HEK293 (cell line): ENCODE results near the gene FKBP5.

Experiments used
- CTCF ChIA-PET: fragments of 350-600 bp; formaldehyde crosslinking; extraction: SDS; loops from one replicate; lab custom pipeline; 2021; ENCODE audit warnings: antibody characterized with exemption; lab: Yijun Ruan, JAX
- POLR2A ChIA-PET: fragments of 300-600 bp; formaldehyde crosslinking; extraction: SDS; loops from one replicate; lab custom pipeline; 2020; ENCODE audit warnings: antibody characterized with exemption, inconsistent platforms; lab: Yijun Ruan, JAX
- H3K27ac ChIP-seq: fragments of 200-500 bp; sonication (Bioruptor generic); 2 replicates; pipeline ENCODE4 v1.5.1; 2014; ENCODE audit warnings: low read depth, low read length, control low read depth, inconsistent platforms; ENCODE audit errors: extremely low read depth
- H3K36me3 ChIP-seq, 2 experiments: fragments of 200-500 bp in 1 of 2; sonication (Bioruptor generic) in 1 of 2; 1 replicate in 1 of 2; 2 replicates in 1 of 2; pipeline ENCODE4 v1.5.1; 2014 to 2017; ENCODE audit warnings: inconsistent platforms in 2 of 2, low read length in 2 of 2; ENCODE audit not compliant: control insufficient read depth in 2 of 2, insufficient read depth in 1 of 2
- H3K4me1 ChIP-seq: fragments of 200-500 bp; sonication (Bioruptor generic); 2 replicates; pipeline ENCODE4 v1.5.1; 2014; ENCODE audit warnings: mild to moderate bottlenecking, low read length, inconsistent platforms; ENCODE audit not compliant: control insufficient read depth, insufficient read depth
- H3K4me3 ChIP-seq: 2 replicates; pipeline ENCODE4 v1.5.1; 2011; ENCODE audit warnings: low read depth, mild to moderate bottlenecking, control low read depth, low read length, moderate library complexity
- H3K9me3 ChIP-seq: fragments of 200-500 bp; sonication (Bioruptor generic); 2 replicates; pipeline ENCODE4 v1.5.1; 2014; ENCODE audit warnings: low read depth, low read length, inconsistent platforms; ENCODE audit not compliant: control insufficient read depth, insufficient read depth
- BCL11B ChIP-seq: fragments of 450-650 bp; formaldehyde crosslinking; IDR thresholded peaks from 2 replicates; pipeline ENCODE4 v1.5.1; 2016; ENCODE audit warnings: low read depth, missing biosample characterization, missing genetic modification characterization
- MEIS1 ChIP-seq: sonication (generic); formaldehyde crosslinking; IDR thresholded peaks from 2 replicates; pipeline ENCODE4 v1.8.1; 2022; ENCODE audit warnings: missing genetic modification reagents, mild to moderate bottlenecking, borderline replicate concordance
- PATZ1 ChIP-seq: fragments of 450-650 bp; formaldehyde crosslinking; IDR thresholded peaks from 2 replicates; pipeline ENCODE4 v1.5.1; 2016; ENCODE audit warnings: missing biosample characterization, missing genetic modification characterization
- REPIN1 ChIP-seq: fragments of 450-650 bp; formaldehyde crosslinking; IDR thresholded peaks from 2 replicates; pipeline ENCODE4 v1.5.1; 2017; ENCODE audit warnings: missing biosample characterization, missing genetic modification characterization, low read depth
- ZBTB17 ChIP-seq: fragments of 450-650 bp; formaldehyde crosslinking; IDR thresholded peaks from 2 replicates; pipeline ENCODE4 v1.5.1; 2016; ENCODE audit warnings: missing biosample characterization, missing genetic modification characterization
- ZNF19 ChIP-seq: fragments of 450-650 bp; formaldehyde crosslinking; IDR thresholded peaks from 2 replicates; pipeline ENCODE4; 2016; ENCODE audit warnings: missing biosample characterization, missing genetic modification characterization, low read depth
- ZNF354C ChIP-seq: fragments of 450-650 bp; formaldehyde crosslinking; IDR thresholded peaks from 2 replicates; pipeline ENCODE4 v1.5.1; 2016; ENCODE audit warnings: missing biosample characterization, missing genetic modification characterization, low read depth, borderline replicate concordance
- ZNF596 ChIP-seq: fragments of 450-650 bp; IDR thresholded peaks from 2 replicates; pipeline ENCODE4 v1.5.0; 2018; ENCODE audit warnings: missing biosample characterization, mild to moderate bottlenecking, missing genetic modification characterization, moderate library complexity
- ZNF664 ChIP-seq: fragments of 450-650 bp; formaldehyde crosslinking; IDR thresholded peaks from 2 replicates; pipeline ENCODE4 v1.5.1; 2016; ENCODE audit warnings: missing biosample characterization, missing genetic modification characterization
- ZNF692 ChIP-seq: fragments of 450-650 bp; formaldehyde crosslinking; IDR thresholded peaks from 2 replicates; pipeline ENCODE4 v1.5.1; 2016; ENCODE audit warnings: missing biosample characterization, missing genetic modification characterization

FKBP5 gene

GRCh38 chr6:35640017-35640664, 48.6 kb downstream of the FKBP5 start (continued):
- TF ChIP-seq ZNF354C, result no peak
- TF ChIP-seq, all 188 proteins: peak for 0

- Histone ChIP-seq H3K4me3 (no peak overlapping the region), H3K27ac (no peak overlapping the region), H3K9me3 (no peaks in the 10 kb centered on the region), H3K4me1 (no peaks in the 10 kb centered on the region; the same call in 1 of the 2 replicates), H3K36me3 (peaks cover 28 to 30% of the 10 kb centered on the region in 2 experiments)
- ChIA-PET CTCF (interaction anchor here (0.6 to 1.3 kb wide), 3 partner anchors 48 to 98 kb away, joined by 3 to 6 read pairs (median 3); partner anchors contain the start of gene ARMC12), POLR2A (no interaction called here)
- TF ChIP-seq REPIN1 (tag by site-specific recombination) (no peak), BCL11B (tag by site-specific recombination) (no peak), ZNF664 (tag by site-specific recombination) (no peak), ZNF19 (tag by site-specific recombination) (no peak), ZBTB17 (tag by site-specific recombination) (no peak), MEIS1 (CRISPR knock-in tag) (no peak)
- TF ChIP-seq, all 188 proteins: peak for 0
These were observed 50.0 kb downstream of the FKBP5 start for GRCh38 chr6:35638679-35639078.

GRCh38 chr6:35637911-35638310, 50.8 kb downstream of the FKBP5 start:
- no peak overlapping the region for H3K4me3 ChIP-seq
- H3K9me3 ChIP-seq, result no peaks in the 10 kb centered on the region
- no peak overlapping the region for H3K27ac ChIP-seq
- CTCF ChIA-PET, result interaction anchor here (0.6 to 1.3 kb wide), 4 partner anchors 47 to 99 kb away, joined by 3 to 6 read pairs (median 3); partner anchors contain the start of gene ARMC12
- POLR2A ChIA-PET, result interaction anchor here (0.5 kb wide), 1 partner anchor 237 kb away, joined by 4 read pairs; no protein-coding TSS in a partner anchor
- no peak for TF ChIP-seq ZNF596 (tag by site-specific recombination)
- H3K4me1 ChIP-seq, result no peaks in the 10 kb centered on the region; the same call in 1 of the 2 replicates
- peaks cover 28 to 30% of the 10 kb centered on the region in 2 experiments for H3K36me3 ChIP-seq

GRCh38 chr6:35635601-35636597, 52.8 kb downstream of the FKBP5 start:
- Histone ChIP-seq H3K9me3 (no peaks in the 10 kb centered on the region), H3K27ac (no peak overlapping the region), H3K4me1 (peaks cover 2% of the 10 kb centered on the region), H3K36me3 (peaks cover 18 to 24% of the 10 kb centered on the region in 2 experiments), H3K4me3 (no peak overlapping the region)
- TF ChIP-seq ZNF664 (tag by site-specific recombination) (peak; percentile 56; the same call in 1 of the 2 replicates), ZNF692 (no peak)
- CTCF ChIA-PET, result interaction anchor here (0.6 kb wide), 1 partner anchor 468 kb away, joined by 3 read pairs; no protein-coding TSS in a partner anchor
- POLR2A ChIA-PET, result no interaction called here

- Histone ChIP-seq H3K27ac (no peak overlapping the region), H3K9me3 (no peaks in the 10 kb centered on the region)
- CTCF ChIA-PET, result interaction anchor here (0.7 to 2.5 kb wide), 4 partner anchors 10 to 103 kb away, joined by 3 to 13 read pairs (median 4); no protein-coding TSS in a partner anchor
These were observed 54.4 kb downstream of the FKBP5 start for GRCh38 chr6:35634316-35634715.

More at GRCh38 chr6:35634316-35634715, 54.4 kb downstream of the FKBP5 start:
- Histone ChIP-seq H3K4me1 (peaks cover 10% of the 10 kb centered on the region), H3K4me3 (no peak overlapping the region), H3K36me3 (peaks cover 8 to 12% of the 10 kb centered on the region in 2 experiments)
- no peak for TF ChIP-seq PATZ1 (tag by site-specific recombination)
- POLR2A ChIA-PET, result no interaction called here
